HepG2 (cell line): ENCODE data around the gene AMBRA1. TPM values are rescaled to one million over a fixed set of nuclear protein-coding genes. Genes with fewer than 3 reads are reported as not detected.

Source experiments
- ATAC-seq: fragments of 200-7000 bp; cut with Tn5 transposase; 3 replicates; pipeline ENCODE4 v1.9.1; 2020; ENCODE audit warnings: mild to moderate bottlenecking, moderate library complexity
- BruUV-seq: library from RNA; stranded (reverse); fragments of 400-500 nt; replicated peaks from 2 replicates; lab custom pipeline; 2021; lab: Mats Ljungman, UMichigan
- CTCF ChIA-PET: fragments of 300-600 bp; formaldehyde crosslinking; extraction: SDS; loops from one replicate; lab custom pipeline; 2021; ENCODE audit warnings: low total read pairs, inconsistent platforms, low intra/inter-chr PET ratio; lab: Yijun Ruan, JAX
- POLR2A ChIA-PET: fragments of 350-600 bp; sonication (Branson Sonifier 250); formaldehyde crosslinking; loops from one replicate; lab custom pipeline; 2020; ENCODE audit warnings: antibody characterized with exemption, inconsistent platforms; lab: Yijun Ruan, JAX
- DNase-seq: peaks from one replicate; pipeline ENCODE4 v3.0.0-alpha.2; 2015; ENCODE audit warnings: low spot score
- FAIRE-seq: peaks from 3 replicates; lab custom pipeline; 2011; peaks lifted over from hg19 to GRCh38; lab: Jason Lieb, UNC
- H2AFZ ChIP-seq: one replicate; pipeline ENCODE4 v1.6.1; 2011; ENCODE audit warnings: low read length, inconsistent platforms
- H3K27ac ChIP-seq: fragments of 300-600 bp; 3 replicates; pipeline ENCODE4 v1.8.0; 2011; ENCODE audit warnings: mixed run types, mild to moderate bottlenecking, mixed read lengths, low read length, inconsistent platforms; ENCODE audit not compliant: insufficient read depth; ENCODE audit errors: extremely low read length
- H3K27me3 ChIP-seq, 2 experiments: fragments of 200-600 bp in 1 of 2; 2 replicates in 1 of 2; 3 replicates in 1 of 2; pipeline versions ENCODE4 v1.6.0 to v1.8.0; 2011; ENCODE audit warnings: low read length in 2 of 2, mild to moderate bottlenecking in 2 of 2, moderate library complexity in 2 of 2, inconsistent platforms in 1 of 2; ENCODE audit not compliant: insufficient read depth in 2 of 2, control insufficient read depth in 1 of 2
- H3K36me3 ChIP-seq, 2 experiments: fragments of 200-600 bp in 1 of 2; replicated peaks in 1 of 2; 2 replicates in 1 of 2; 3 replicates in 1 of 2; pipeline versions ENCODE4 v1.5.1 to v1.8.0; 2011; ENCODE audit warnings: low read length in 2 of 2, inconsistent platforms in 1 of 2; ENCODE audit not compliant: insufficient read depth in 2 of 2, control insufficient read depth in 1 of 2
- H3K4me1 ChIP-seq: 2 replicates; pipeline ENCODE4 v1.5.1; 2012; ENCODE audit warnings: low read length, inconsistent platforms; ENCODE audit not compliant: insufficient read depth
- H3K4me2 ChIP-seq: 2 replicates; pipeline ENCODE4 v1.6.0; 2011; ENCODE audit warnings: low read depth, low read length, inconsistent platforms
- H3K4me3 ChIP-seq, 3 experiments: fragments of 200-600 bp in 1 of 3; sonication (generic), shearing (Covaris generic) in 1 of 3; replicated peaks in 1 of 3; 2 replicates each; pipeline ENCODE4 v1.5.1; 2011 to 2016; ENCODE audit warnings: low read length in 3 of 3, inconsistent platforms in 2 of 3, low read depth in 2 of 3, mild to moderate bottlenecking in 2 of 3, control low read depth in 1 of 3, mixed read lengths in 1 of 3; ENCODE audit not compliant: insufficient read depth in 1 of 3
- H3K79me2 ChIP-seq: one replicate; pipeline ENCODE4 v1.6.1; 2011; ENCODE audit warnings: low read length, inconsistent platforms; ENCODE audit not compliant: insufficient read depth
- H3K9ac ChIP-seq: 2 replicates; pipeline ENCODE4 v1.6.0; 2011; ENCODE audit warnings: mild to moderate bottlenecking, low read depth, low read length, inconsistent platforms; ENCODE audit not compliant: insufficient read depth
- H3K9me3 ChIP-seq: 2 replicates; pipeline ENCODE4 v1.5.1; 2012; ENCODE audit warnings: mild to moderate bottlenecking, low read length
- H4K20me1 ChIP-seq: 2 replicates; pipeline ENCODE4 v1.6.0; 2011; ENCODE audit warnings: inconsistent platforms, mild to moderate bottlenecking, low read length, moderate library complexity; ENCODE audit not compliant: insufficient read depth
- HDAC1 ChIP-seq: sonication (generic); formaldehyde crosslinking; IDR thresholded peaks from 2 replicates; pipeline ENCODE4 v1.5.1; 2020; ENCODE audit warnings: mild to moderate bottlenecking, missing genetic modification reagents
- NFIC ChIP-seq: IDR thresholded peaks from 2 replicates; pipeline ENCODE4 v1.6.1; 2012; ENCODE audit warnings: mild to moderate bottlenecking, low read length, inconsistent platforms
- SP2 ChIP-seq: sonication (generic); formaldehyde crosslinking; IDR thresholded peaks from 2 replicates; pipeline ENCODE4 v1.5.1; 2020; ENCODE audit warnings: mild to moderate bottlenecking, missing genetic modification reagents
- SSRP1 ChIP-seq: IDR thresholded peaks from 2 replicates; pipeline ENCODE4 v1.6.1; 2016; ENCODE audit warnings: control low read depth
- TBP ChIP-seq: sonication (generic); formaldehyde crosslinking; IDR thresholded peaks from 2 replicates; pipeline ENCODE4 v1.5.0; 2020; ENCODE audit warnings: missing genetic modification reagents
- TSC22D2 ChIP-seq: sonication (generic); formaldehyde crosslinking; IDR thresholded peaks from 2 replicates; pipeline ENCODE4 v1.5.1; 2020; ENCODE audit warnings: missing genetic modification reagents, mild to moderate bottlenecking, borderline replicate concordance
- WGBS: methylation state at CpG from one replicate; pipeline ENCODE4 v1.1.6; 2017; ENCODE audit warnings: low lambda C conversion rate; 5-methylcytosine and 5-hydroxymethylcytosine counted together
- in situ Hi-C: cut with HindIII; loops from 2 replicates; pipeline ENCODE4 v1.10.0; 2017; ENCODE audit warnings: low pct_unique_long_range_greater_than_20kb; ENCODE audit not compliant: extremely low pct_ligation_motif_present
- intact Hi-C: fragments of 100-400 bp; cut with micrococcal nuclease; formaldehyde crosslinking; loops from one replicate; pipeline ENCODE4 v1.10.0; 2022; ENCODE audit not compliant: unreplicated experiment
- polyA plus RNA-seq, 8 experiments: library from polyadenylated mRNA; depleted of rRNA in 3 of 8; stranded (reverse) in 7 of 8; unstranded in 1 of 8; fragments of >200 nt; fragmentation: Illumina TruSeq in 4 of 8; extraction: Trizol in 4 of 8; gene quantifications; 2 replicates each; pipeline versions ENCODE4 v1.2.1 to v1.2.3, GENCODE V29; 2011 to 2016; ENCODE audit warnings: low read depth in 4 of 8, missing spikeins in 1 of 8, mixed read lengths in 1 of 8; ENCODE audit not compliant: insufficient read depth in 1 of 8
- total RNA-seq, 5 experiments: library from RNA; depleted of rRNA; stranded (reverse); fragments of >200 nt; fragmentation: Illumina TruSeq; extraction: Trizol; gene quantifications; 2 replicates each; pipeline ENCODE4 v1.2.3, GENCODE V29; 2016; ENCODE audit warnings: low read depth in 1 of 5
- TF ChIP-seq, protein P1 (sequence below): sonication (generic); formaldehyde crosslinking; conservative IDR thresholded peaks from 2 replicates; pipeline ENCODE4 v1.4.0; 2020; ENCODE audit warnings: missing genetic modification reagents
- TF ChIP-seq, protein P2 (sequence below): IDR thresholded peaks from 2 replicates; pipeline ENCODE4 v1.6.1; 2016
- TF ChIP-seq, protein P3 (sequence below): sonication (generic); formaldehyde crosslinking; conservative IDR thresholded peaks from 2 replicates; pipeline ENCODE4 v1.5.0; 2020; ENCODE audit warnings: missing genetic modification reagents

AMBRA1 gene
- total and polyA plus RNA-seq, 2 of the 13 experiments (the other 11 are each of a cell fraction or from before 2014, with no cell fraction given) = 15.7 to 26.0 TPM

GRCh38 chr11:46450846-46451477 is 142.9 kb downstream of the AMBRA1 start:
- FAIRE-seq = no peak

GRCh38 chr11:46447544-46447943 is 146.3 kb downstream of the AMBRA1 start:
- Histone ChIP-seq H3K4me1 (no peaks in the 10 kb centered on the region; the same call in 1 of the 2 replicates), H2AFZ (no peak overlapping the region)
- FAIRE-seq = no peak
- BruUV-seq = no TSS peak
- POLR2A ChIA-PET = no interaction called here
- TF ChIP-seq SP2 = no peak
- TF ChIP-seq, protein P1, sequence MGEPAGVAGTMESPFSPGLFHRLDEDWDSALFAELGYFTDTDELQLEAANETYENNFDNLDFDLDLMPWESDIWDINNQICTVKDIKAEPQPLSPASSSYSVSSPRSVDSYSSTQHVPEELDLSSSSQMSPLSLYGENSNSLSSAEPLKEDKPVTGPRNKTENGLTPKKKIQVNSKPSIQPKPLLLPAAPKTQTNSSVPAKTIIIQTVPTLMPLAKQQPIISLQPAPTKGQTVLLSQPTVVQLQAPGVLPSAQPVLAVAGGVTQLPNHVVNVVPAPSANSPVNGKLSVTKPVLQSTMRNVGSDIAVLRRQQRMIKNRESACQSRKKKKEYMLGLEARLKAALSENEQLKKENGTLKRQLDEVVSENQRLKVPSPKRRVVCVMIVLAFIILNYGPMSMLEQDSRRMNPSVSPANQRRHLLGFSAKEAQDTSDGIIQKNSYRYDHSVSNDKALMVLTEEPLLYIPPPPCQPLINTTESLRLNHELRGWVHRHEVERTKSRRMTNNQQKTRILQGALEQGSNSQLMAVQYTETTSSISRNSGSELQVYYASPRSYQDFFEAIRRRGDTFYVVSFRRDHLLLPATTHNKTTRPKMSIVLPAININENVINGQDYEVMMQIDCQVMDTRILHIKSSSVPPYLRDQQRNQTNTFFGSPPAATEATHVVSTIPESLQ (CRISPR knock-in tag) = no peak
- no peak for TF ChIP-seq SSRP1
- TF ChIP-seq, protein P2, sequence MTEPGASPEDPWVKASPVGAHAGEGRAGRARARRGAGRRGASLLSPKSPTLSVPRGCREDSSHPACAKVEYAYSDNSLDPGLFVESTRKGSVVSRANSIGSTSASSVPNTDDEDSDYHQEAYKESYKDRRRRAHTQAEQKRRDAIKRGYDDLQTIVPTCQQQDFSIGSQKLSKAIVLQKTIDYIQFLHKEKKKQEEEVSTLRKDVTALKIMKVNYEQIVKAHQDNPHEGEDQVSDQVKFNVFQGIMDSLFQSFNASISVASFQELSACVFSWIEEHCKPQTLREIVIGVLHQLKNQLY (CRISPR knock-in tag) = no peak
- TF ChIP-seq NFIC = no peak
- TF ChIP-seq, all 625 proteins: peak for 0
- H4K20me1 ChIP-seq = peaks cover 15% of the 10 kb centered on the region; the same call in 1 of the 2 replicates
- H3K9me3 ChIP-seq = no peaks in the 10 kb centered on the region
- WGBS = 93% methylated on average over 2 of the region's 2 CpGs
- no peak for DNase-seq
- no peak overlapping the region for H3K27ac ChIP-seq
- no peak overlapping the region for H3K9ac ChIP-seq
- peaks cover 14% of the 10 kb centered on the region for H3K79me2 ChIP-seq
- no peak overlapping the region for H3K4me2 ChIP-seq
- intact Hi-C loops = no loop called here
- no peak for ATAC-seq
- CTCF ChIA-PET = no interaction called here
- in situ Hi-C loops = no loop called here
- no peak overlapping the region for H3K4me3 ChIP-seq
- no peaks in the 10 kb centered on the region for H3K27me3 ChIP-seq
- peaks cover 7 to 18% of the 10 kb centered on the region in 2 experiments; a peak in 3 of 5 replicates for H3K36me3 ChIP-seq

More at GRCh38 chr11:46450846-46451477, 142.9 kb downstream of the AMBRA1 start:
- Histone ChIP-seq H3K36me3 (peaks cover 0 to 15% of the 10 kb centered on the region in 2 experiments; a peak in 2 of 5 replicates), H3K9ac (no peak overlapping the region), H3K4me2 (no peak overlapping the region), H4K20me1 (peaks cover 36% of the 10 kb centered on the region), H3K79me2 (peaks cover 14% of the 10 kb centered on the region), H3K4me1 (peaks cover 14% of the 10 kb centered on the region), H3K9me3 (no peaks in the 10 kb centered on the region), H3K4me3 (no peak overlapping the region), H3K27me3 (no peaks in the 10 kb centered on the region), H3K27ac (no peak overlapping the region), H2AFZ (no peak overlapping the region)
- CTCF ChIA-PET = no interaction called here
- in situ Hi-C loops (no loop called here), intact Hi-C loops (no loop called here)
- DNase-seq (no peak), ATAC-seq (no peak)
- TF ChIP-seq TSC22D2 (CRISPR knock-in tag) = no peak
- no peak for TF ChIP-seq HDAC1 (CRISPR knock-in tag)
- TF ChIP-seq, protein P3, sequence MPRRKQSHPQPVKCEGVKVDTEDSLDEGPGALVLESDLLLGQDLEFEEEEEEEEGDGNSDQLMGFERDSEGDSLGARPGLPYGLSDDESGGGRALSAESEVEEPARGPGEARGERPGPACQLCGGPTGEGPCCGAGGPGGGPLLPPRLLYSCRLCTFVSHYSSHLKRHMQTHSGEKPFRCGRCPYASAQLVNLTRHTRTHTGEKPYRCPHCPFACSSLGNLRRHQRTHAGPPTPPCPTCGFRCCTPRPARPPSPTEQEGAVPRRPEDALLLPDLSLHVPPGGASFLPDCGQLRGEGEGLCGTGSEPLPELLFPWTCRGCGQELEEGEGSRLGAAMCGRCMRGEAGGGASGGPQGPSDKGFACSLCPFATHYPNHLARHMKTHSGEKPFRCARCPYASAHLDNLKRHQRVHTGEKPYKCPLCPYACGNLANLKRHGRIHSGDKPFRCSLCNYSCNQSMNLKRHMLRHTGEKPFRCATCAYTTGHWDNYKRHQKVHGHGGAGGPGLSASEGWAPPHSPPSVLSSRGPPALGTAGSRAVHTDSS (CRISPR knock-in tag) = no peak
- TF ChIP-seq TBP (CRISPR knock-in tag) = no peak
- BruUV-seq = no TSS peak
- POLR2A ChIA-PET = no interaction called here
- 99% methylated on average over 3 of the region's 3 CpGs for WGBS
